ENCODE measurements around the gene TECTB. TPM values are rescaled to one million over a fixed set of nuclear protein-coding genes. Genes with fewer than 3 reads are reported as not detected.

Gene TECTB
- total and polyA plus RNA-seq, 7 donors = not detected

GRCh38 chr10:112307358-112308124 lies 24.3 kb downstream of the TECTB start:
- no peaks in the 10 kb centered on the region for H3K27me3 ChIP-seq (ENCODE audit: insufficient read depth in 3 of 3, low read length in 2 of 3)

GRCh38 chr10:112308125-112308502 lies 24.9 kb downstream of the TECTB start:
- no peak for TF ChIP-seq CTCF (IDR thresholded peaks at IDR 0.05)
- Histone ChIP-seq H3K36me3 (ENCODE audit: insufficient read depth in 1 of 2, low read depth in 1 of 2) (no peaks in the 10 kb centered on the region), H3K9me3 (no peaks in the 10 kb centered on the region), H3K27ac (no peak overlapping the region), H3K4me3 (no peak overlapping the region), H3K4me1 (no peaks in the 10 kb centered on the region), H3K27me3 (ENCODE audit: insufficient read depth in 3 of 3, low read length in 2 of 3) (peaks cover 0 to 3% (median 0%) of the 10 kb centered on the region in 3 donors)
- intact Hi-C loops (cut with DNase I) = loop anchor here in 1 of 2 donors (2.0 kb wide), 1 partner anchor 169 kb away; no protein-coding TSS in a partner anchor
- WGBS, 3 donors = 38 to 44% (median 43%) methylated on average over 3 of the region's 3 CpGs
- ATAC-seq = no peak
- no peak for DNase-seq

More at GRCh38 chr10:112307358-112308124, 24.3 kb downstream of the TECTB start:
- H3K27ac ChIP-seq = no peak overlapping the region
- no peaks in the 10 kb centered on the region for H3K36me3 ChIP-seq (ENCODE audit: insufficient read depth in 1 of 2, low read depth in 1 of 2)
- ATAC-seq (peak; percentile 69 to 91 (median 82)), DNase-seq (peak in 1 of 2 donors; percentile 24)
- TF ChIP-seq CTCF (IDR thresholded peaks at IDR 0.05) = peak; percentile 70
- no peaks in the 10 kb centered on the region for H3K4me1 ChIP-seq
- WGBS, 3 donors = 44 to 47% (median 46%) methylated on average over 7 of the region's 7 CpGs
- H3K9me3 ChIP-seq = no peaks in the 10 kb centered on the region
- no peak overlapping the region for H3K4me3 ChIP-seq
- intact Hi-C loops (cut with DNase I) = loop anchor here in 1 of 2 donors (2.0 kb wide), 1 partner anchor 169 kb away; no protein-coding TSS in a partner anchor

GRCh38 chr10:112311481-112311880 lies 28.3 kb downstream of the TECTB start:
- intact Hi-C loops (cut with DNase I) = loop anchor here in 1 of 2 donors (5.0 to 10.0 kb wide), 3 partner anchors 123 to 194 kb away; partner anchors contain the start of gene GPAM
- ATAC-seq = no peak
- DNase-seq = no peak
- no peaks in the 10 kb centered on the region for H3K9me3 ChIP-seq
- H3K27ac ChIP-seq = no peak overlapping the region
- H3K4me1 ChIP-seq = no peaks in the 10 kb centered on the region
- H3K4me3 ChIP-seq = no peak overlapping the region
- H3K27me3 ChIP-seq (ENCODE audit: insufficient read depth in 3 of 3, low read length in 2 of 3) = peaks cover 0 to 3% (median 2%) of the 10 kb centered on the region in 3 donors
- WGBS, 3 donors = 76 to 85% (median 77%) methylated on average over 3 of the region's 3 CpGs
- H3K36me3 ChIP-seq (ENCODE audit: insufficient read depth in 1 of 2, low read depth in 1 of 2) = no peaks in the 10 kb centered on the region
- TF ChIP-seq CTCF (IDR thresholded peaks at IDR 0.05) = no peak

- DNase-seq (no peak), ATAC-seq (no peak)
- TF ChIP-seq CTCF (IDR thresholded peaks at IDR 0.05) = no peak
- H3K9me3 ChIP-seq = no peaks in the 10 kb centered on the region
- 71 to 83% (median 77%) methylated on average over 3 of the region's 3 CpGs for WGBS, 3 donors
- no peak overlapping the region for H3K4me3 ChIP-seq
- no peaks in the 10 kb centered on the region for H3K36me3 ChIP-seq (ENCODE audit: insufficient read depth in 1 of 2, low read depth in 1 of 2)
- H3K4me1 ChIP-seq = no peaks in the 10 kb centered on the region
- H3K27me3 ChIP-seq (ENCODE audit: insufficient read depth in 3 of 3, low read length in 2 of 3) = peaks cover 0 to 3% (median 2%) of the 10 kb centered on the region in 3 donors
- intact Hi-C loops (cut with DNase I) = loop anchor here in 1 of 2 donors (5.0 to 10.0 kb wide), 3 partner anchors 122 to 196 kb away; partner anchors contain the start of gene GPAM
- H3K27ac ChIP-seq = no peak overlapping the region
These were observed 30.0 kb downstream of the TECTB start for GRCh38 chr10:112313234-112313633.

Measured in psoas muscle (tissue), 8 donors.